Ovary (tissue), 3 donors: Measurements from ENCODE around the gene EXOSC7.

Experiments used
- CTCF ChIP-seq, 3 donors: fragments of 450-650 bp in 2 of 3; fragments of 200-600 bp in 1 of 3; IDR thresholded peaks; one replicate each; pipeline versions ENCODE4 v1.5.1 to v1.8.0; 2016 to 2022; ENCODE audit warnings: antibody characterized with exemption in 3 of 3, mild to moderate bottlenecking in 1 of 3
- EP300 ChIP-seq: sonication (generic); formaldehyde crosslinking; IDR thresholded peaks from one replicate; pipeline ENCODE4 v1.6.1; 2017; ENCODE audit warnings: antibody characterized with exemption
- POLR2A ChIP-seq: fragments of 450-650 bp; IDR thresholded peaks from one replicate; pipeline ENCODE4 v1.6.1; 2017; ENCODE audit warnings: antibody characterized with exemption, mild to moderate bottlenecking, moderate library complexity
- donor health status: DM: no; HTN: no; CAD: no.

- TF ChIP-seq CTCF (IDR thresholded peaks at IDR 0.05) (no peak), POLR2A (no peak), EP300 (no peak)
Observed at GRCh38 chr3:45055032-45055410, 79.0 kb downstream of the EXOSC7 start.
